Loucy (cell line): ENCODE results near the gene SLC6A5.

Source experiments
- H2AFZ ChIP-seq: fragments of 200-600 bp; sonication (generic); 2 replicates; pipeline ENCODE4 v1.6.0; 2016; ENCODE audit warnings: antibody characterized with exemption, mild to moderate bottlenecking, low read length, moderate library complexity
- H3F3A ChIP-seq: fragments of 200-600 bp; 2 replicates; pipeline ENCODE4 v1.6.0; 2016; ENCODE audit warnings: antibody characterized with exemption, low read depth, mild to moderate bottlenecking
- H3K27me3 ChIP-seq: fragments of 200-600 bp; sonication (generic); 2 replicates; pipeline ENCODE4 v1.6.1; 2014; ENCODE audit warnings: low read length, mild to moderate bottlenecking; ENCODE audit not compliant: insufficient read depth, poor library complexity, severe bottlenecking
- H3K36me3 ChIP-seq: fragments of 200-600 bp; sonication (generic); 2 replicates; pipeline ENCODE4 v1.6.1; 2016; ENCODE audit warnings: low read length; ENCODE audit not compliant: insufficient read depth
- H3K4me1 ChIP-seq: fragments of 200-600 bp; sonication (generic); 2 replicates; pipeline ENCODE4 v1.5.1; 2014; ENCODE audit warnings: low read length, mild to moderate bottlenecking; ENCODE audit not compliant: insufficient read depth, poor library complexity, severe bottlenecking
- H3K4me2 ChIP-seq: fragments of 200-600 bp; sonication (generic); 2 replicates; pipeline ENCODE4 v1.6.0; 2014; ENCODE audit warnings: antibody characterized with exemption, low read length, low read depth, mild to moderate bottlenecking; ENCODE audit not compliant: poor library complexity, severe bottlenecking
- H3K4me3 ChIP-seq: fragments of 200-600 bp; sonication (generic); 2 replicates; pipeline ENCODE4 v1.5.1; 2014; ENCODE audit warnings: low read length, mild to moderate bottlenecking, mixed read lengths; ENCODE audit not compliant: poor library complexity, severe bottlenecking
- H3K79me2 ChIP-seq: fragments of 200-600 bp; sonication (generic); 2 replicates; pipeline ENCODE4 v1.6.1; 2014; ENCODE audit warnings: low read length; ENCODE audit not compliant: insufficient read depth
- H3K9ac ChIP-seq: fragments of 200-600 bp; sonication (generic); 2 replicates; pipeline ENCODE4 v1.6.0; 2014; ENCODE audit warnings: mild to moderate bottlenecking, low read depth, low read length, moderate library complexity; ENCODE audit not compliant: poor library complexity, severe bottlenecking
- H3K9me2 ChIP-seq: fragments of 200-600 bp; sonication (generic); replicated peaks from 2 replicates; pipeline ENCODE4 v1.6.1; 2016; ENCODE audit warnings: low read depth, low read length, mixed read lengths
- H3K9me3 ChIP-seq: fragments of 200-600 bp; sonication (generic); 2 replicates; pipeline ENCODE4 v1.6.1; 2014; ENCODE audit warnings: mild to moderate bottlenecking, antibody characterized with exemption, low read length, low read depth; ENCODE audit not compliant: insufficient read depth
- H4K20me1 ChIP-seq: fragments of 200-600 bp; sonication (generic); 2 replicates; pipeline ENCODE4 v1.6.0; 2014; ENCODE audit warnings: antibody characterized with exemption, low read length, mild to moderate bottlenecking; ENCODE audit not compliant: insufficient read depth, poor library complexity, severe bottlenecking
- EZH2phosphoT487 ChIP-seq: fragments of 200-600 bp; IDR thresholded peaks from 2 replicates; pipeline ENCODE4 v1.6.1; 2018; ENCODE audit warnings: antibody characterized with exemption, mild to moderate bottlenecking, moderate library complexity, borderline replicate concordance
- TF ChIP-seq, protein P1 (sequence below): fragments of 200-600 bp; sonication (generic); conservative IDR thresholded peaks from 2 replicates; pipeline ENCODE4 v1.5.1; 2014; ENCODE audit warnings: mild to moderate bottlenecking, antibody characterized with exemption, low read length

SLC6A5 gene

DNA sequence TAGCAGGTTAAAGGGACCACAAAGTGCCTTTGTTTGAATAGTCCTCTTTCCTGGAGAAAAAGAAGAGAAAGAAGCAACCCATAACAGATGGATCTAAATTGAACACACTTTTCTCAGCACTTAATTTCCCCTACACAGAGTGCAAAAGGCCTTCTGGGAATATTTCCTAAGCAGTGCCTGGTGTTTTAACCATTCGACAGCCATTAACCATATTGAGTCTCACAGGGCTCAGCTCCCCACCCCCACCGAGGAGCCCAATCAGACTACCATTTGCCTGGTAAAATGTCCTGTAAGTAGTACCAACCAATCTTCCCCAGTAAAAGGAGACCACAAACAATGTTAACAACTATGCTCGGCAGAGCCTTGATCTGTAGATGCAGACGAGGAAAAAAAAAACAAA, 40.7 kb upstream of the SLC6A5 start:
- H3K9me2 ChIP-seq, result no peaks in the 10 kb centered on the region
- no peak overlapping the region for H3K4me3 ChIP-seq
- H3K4me1 ChIP-seq, result no peaks in the 10 kb centered on the region
- no peaks in the 10 kb centered on the region for H3K9me3 ChIP-seq
- no peak overlapping the region for H3K4me2 ChIP-seq
- TF ChIP-seq, protein P1, sequence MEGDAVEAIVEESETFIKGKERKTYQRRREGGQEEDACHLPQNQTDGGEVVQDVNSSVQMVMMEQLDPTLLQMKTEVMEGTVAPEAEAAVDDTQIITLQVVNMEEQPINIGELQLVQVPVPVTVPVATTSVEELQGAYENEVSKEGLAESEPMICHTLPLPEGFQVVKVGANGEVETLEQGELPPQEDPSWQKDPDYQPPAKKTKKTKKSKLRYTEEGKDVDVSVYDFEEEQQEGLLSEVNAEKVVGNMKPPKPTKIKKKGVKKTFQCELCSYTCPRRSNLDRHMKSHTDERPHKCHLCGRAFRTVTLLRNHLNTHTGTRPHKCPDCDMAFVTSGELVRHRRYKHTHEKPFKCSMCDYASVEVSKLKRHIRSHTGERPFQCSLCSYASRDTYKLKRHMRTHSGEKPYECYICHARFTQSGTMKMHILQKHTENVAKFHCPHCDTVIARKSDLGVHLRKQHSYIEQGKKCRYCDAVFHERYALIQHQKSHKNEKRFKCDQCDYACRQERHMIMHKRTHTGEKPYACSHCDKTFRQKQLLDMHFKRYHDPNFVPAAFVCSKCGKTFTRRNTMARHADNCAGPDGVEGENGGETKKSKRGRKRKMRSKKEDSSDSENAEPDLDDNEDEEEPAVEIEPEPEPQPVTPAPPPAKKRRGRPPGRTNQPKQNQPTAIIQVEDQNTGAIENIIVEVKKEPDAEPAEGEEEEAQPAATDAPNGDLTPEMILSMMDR, result no peak
- TF ChIP-seq EZH2phosphoT487, result no peak
- no peaks in the 10 kb centered on the region for H4K20me1 ChIP-seq
- H3K27me3 ChIP-seq, result no peaks in the 10 kb centered on the region
- no peak overlapping the region for H3K9ac ChIP-seq
- no peaks in the 10 kb centered on the region for H3K36me3 ChIP-seq
- H3F3A ChIP-seq, result no peaks in the 10 kb centered on the region
- H2AFZ ChIP-seq, result no peak overlapping the region
- no peaks in the 10 kb centered on the region for H3K79me2 ChIP-seq

DNA sequence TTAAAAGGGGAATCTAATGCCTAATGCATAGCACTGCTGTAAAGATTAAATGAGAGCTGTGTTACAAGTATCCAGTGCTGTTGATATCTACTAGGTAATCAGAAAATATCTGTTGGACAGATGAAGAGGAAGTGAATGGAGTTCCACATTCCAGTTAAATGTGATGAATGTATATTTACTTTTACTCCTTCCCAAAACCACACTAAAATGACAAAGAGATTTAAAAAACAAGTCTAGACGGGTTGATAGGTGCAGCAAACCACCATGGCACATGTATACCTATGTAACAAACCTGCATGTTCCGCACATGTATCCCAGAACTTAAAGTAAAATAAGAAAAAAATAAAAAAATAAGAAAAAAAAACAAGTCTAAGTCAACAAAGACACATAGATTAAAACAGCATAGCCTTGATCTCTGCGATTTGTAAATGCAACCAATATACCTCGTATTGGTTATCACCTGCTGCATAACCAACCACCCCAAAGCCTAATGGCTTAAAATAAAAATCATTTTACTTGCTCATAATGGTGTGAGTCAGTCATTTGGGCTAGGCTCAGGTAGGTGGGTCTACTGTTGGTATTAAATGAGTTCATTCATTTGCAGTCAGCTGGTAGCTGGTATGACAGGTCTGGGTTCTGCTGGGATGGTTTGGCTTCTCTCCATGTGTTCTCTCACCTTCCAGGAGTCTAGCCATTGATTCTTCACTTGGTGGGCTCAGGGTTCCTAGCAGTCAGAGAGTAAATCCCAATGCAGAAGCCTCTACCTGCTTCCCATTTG, 39.7 kb upstream of the SLC6A5 start:
- no peak overlapping the region for H3K4me2 ChIP-seq
- no peaks in the 10 kb centered on the region for H3K27me3 ChIP-seq
- H3K9me3 ChIP-seq, result no peaks in the 10 kb centered on the region
- no peak overlapping the region for H2AFZ ChIP-seq
- H3F3A ChIP-seq, result no peaks in the 10 kb centered on the region
- H3K9ac ChIP-seq, result no peak overlapping the region
- no peaks in the 10 kb centered on the region for H3K9me2 ChIP-seq
- H3K4me1 ChIP-seq, result no peaks in the 10 kb centered on the region
- no peaks in the 10 kb centered on the region for H4K20me1 ChIP-seq
- TF ChIP-seq, protein P1, result no peak
- no peak for TF ChIP-seq EZH2phosphoT487
- H3K79me2 ChIP-seq, result no peaks in the 10 kb centered on the region
- no peak overlapping the region for H3K4me3 ChIP-seq
- no peaks in the 10 kb centered on the region for H3K36me3 ChIP-seq

DNA sequence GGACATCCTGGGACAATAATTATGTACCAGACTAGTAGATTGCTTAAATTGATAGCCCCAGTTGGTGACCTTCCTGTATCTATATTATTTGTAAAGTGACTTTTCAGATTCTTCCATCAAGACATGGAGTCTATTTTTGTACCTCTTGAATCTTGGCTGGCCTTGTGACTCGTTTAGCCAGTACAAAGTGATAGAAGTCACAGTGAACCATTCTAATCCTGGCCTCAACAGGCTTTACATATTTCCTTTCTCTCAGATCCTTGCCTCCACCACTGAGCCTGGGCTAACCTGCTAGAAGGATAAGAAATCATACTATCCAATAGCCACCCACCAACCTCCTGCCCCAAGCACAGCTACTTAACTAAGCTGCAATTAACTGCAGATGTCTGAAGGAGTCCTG, 37.5 kb upstream of the SLC6A5 start:
- H3K9me2 ChIP-seq, result no peaks in the 10 kb centered on the region
- no peaks in the 10 kb centered on the region for H4K20me1 ChIP-seq
- H3K4me2 ChIP-seq, result no peak overlapping the region
- H3K79me2 ChIP-seq, result no peaks in the 10 kb centered on the region
- no peaks in the 10 kb centered on the region for H3K9me3 ChIP-seq
- H2AFZ ChIP-seq, result no peak overlapping the region
- no peaks in the 10 kb centered on the region for H3K36me3 ChIP-seq
- H3K27me3 ChIP-seq, result no peaks in the 10 kb centered on the region
- no peak overlapping the region for H3K4me3 ChIP-seq
- H3K9ac ChIP-seq, result no peak overlapping the region
- no peaks in the 10 kb centered on the region for H3K4me1 ChIP-seq
- TF ChIP-seq, protein P1, result no peak
- no peak for TF ChIP-seq EZH2phosphoT487
- H3F3A ChIP-seq, result no peaks in the 10 kb centered on the region
